HEK293 (cell line): ENCODE results near the gene RPS6KA1.

Experiments used
- PATZ1 ChIP-seq: fragments of 450-650 bp; formaldehyde crosslinking; IDR thresholded peaks from 2 replicates; pipeline ENCODE4 v1.5.1; 2016; ENCODE audit warnings: missing biosample characterization, missing genetic modification characterization
- ZIC2 ChIP-seq: fragments of 450-650 bp; formaldehyde crosslinking; IDR thresholded peaks from 2 replicates; pipeline ENCODE4 v1.5.1; 2016; ENCODE audit warnings: missing biosample characterization, missing genetic modification characterization
- ZNF335 ChIP-seq: fragments of 450-650 bp; formaldehyde crosslinking; conservative IDR thresholded peaks from 2 replicates; pipeline ENCODE4 v1.5.1; 2016; ENCODE audit warnings: missing biosample characterization, missing genetic modification characterization
- ZNF426 ChIP-seq: fragments of 450-650 bp; formaldehyde crosslinking; IDR thresholded peaks from 2 replicates; pipeline ENCODE4 v1.5.1; 2017; ENCODE audit warnings: missing biosample characterization, missing genetic modification characterization, mild to moderate bottlenecking, inconsistent platforms, moderate library complexity
- ZNF510 ChIP-seq: fragments of 450-650 bp; formaldehyde crosslinking; IDR thresholded peaks from 2 replicates; pipeline ENCODE4 v1.5.1; 2018; ENCODE audit warnings: mild to moderate bottlenecking, missing genetic modification characterization, missing biosample characterization; ENCODE audit not compliant: insufficient replicate concordance

- TF ChIP-seq PATZ1 (no peak), ZIC2 (tag by site-specific recombination) (no peak), ZNF335 (tag by site-specific recombination) (no peak), ZNF510 (tag by site-specific recombination) (no peak), ZNF426 (tag by site-specific recombination) (no peak)
Measured at GRCh38 chr1:26526287-26526686, 3.3 kb upstream of the RPS6KA1 start.
